Putamen (tissue), 1 donor: Measurements from ENCODE around the gene SLC25A12.
"Not testable (repeated sequence)": the region's sequence is repeated elsewhere in the genome, so short reads cannot be mapped to it uniquely, and the experiment has no call there.

Source experiments
- DNase-seq: peaks from one replicate; pipeline ENCODE4 v3.0.0-alpha.2; 2016; ENCODE audit warnings: low spot score

SLC25A12 gene

GRCh38 chr2:171792157-171792556, 101.9 kb downstream of the SLC25A12 start:
- DNase-seq, result no peak

- DNase-seq, result no peak
Observed at GRCh38 chr2:171791361-171791760, 102.7 kb downstream of the SLC25A12 start.

- no peak for DNase-seq
Observed at GRCh38 chr2:171789956-171790355, 104.1 kb downstream of the SLC25A12 start.

GRCh38 chr2:171788316-171788993, 105.6 kb downstream of the SLC25A12 start:
- DNase-seq, result no peak

- DNase-seq, result no peak
Observed at GRCh38 chr2:171787333-171788072, 106.5 kb downstream of the SLC25A12 start.

- DNase-seq, result no peak
Observed at GRCh38 chr2:171785450-171785849, 108.6 kb downstream of the SLC25A12 start.

GRCh38 chr2:171778515-171778914, 115.5 kb downstream of the SLC25A12 start:
- DNase-seq, result no peak

GRCh38 chr2:171774581-171774980, 119.5 kb downstream of the SLC25A12 start:
- not testable (repeated sequence) for DNase-seq

- DNase-seq, result no peak
Observed at GRCh38 chr2:171772373-171772772, 121.7 kb downstream of the SLC25A12 start.

GRCh38 chr2:171771463-171771862, 122.6 kb downstream of the SLC25A12 start:
- no peak for DNase-seq

- DNase-seq, result no peak
Observed at GRCh38 chr2:171763602-171764001, 130.4 kb downstream of the SLC25A12 start.

GRCh38 chr2:171762879-171763573, 131.0 kb downstream of the SLC25A12 start:
- no peak for DNase-seq

- not testable (repeated sequence) for DNase-seq
Observed at GRCh38 chr2:171761176-171761575, 132.9 kb downstream of the SLC25A12 start.

- not testable (repeated sequence) for DNase-seq
Observed at GRCh38 chr2:171758762-171759161, 135.3 kb downstream of the SLC25A12 start.

GRCh38 chr2:171754254-171754939, 139.6 kb downstream of the SLC25A12 start:
- DNase-seq, result no peak

- DNase-seq, result no peak
Observed at GRCh38 chr2:171747371-171747770, 146.7 kb downstream of the SLC25A12 start.

GRCh38 chr2:171745806-171746205, 148.2 kb downstream of the SLC25A12 start:
- no peak for DNase-seq

GRCh38 chr2:171745141-171745540, 148.9 kb downstream of the SLC25A12 start:
- no peak for DNase-seq

- DNase-seq, result no peak
Observed at GRCh38 chr2:171742760-171743159, 151.3 kb downstream of the SLC25A12 start.

- DNase-seq, result no peak
Observed at GRCh38 chr2:171741189-171741588, 152.9 kb downstream of the SLC25A12 start.

- DNase-seq, result no peak
Observed at GRCh38 chr2:171735991-171736710, 157.9 kb downstream of the SLC25A12 start.
